ENCODE data around the gene FAM53B.

DNA sequence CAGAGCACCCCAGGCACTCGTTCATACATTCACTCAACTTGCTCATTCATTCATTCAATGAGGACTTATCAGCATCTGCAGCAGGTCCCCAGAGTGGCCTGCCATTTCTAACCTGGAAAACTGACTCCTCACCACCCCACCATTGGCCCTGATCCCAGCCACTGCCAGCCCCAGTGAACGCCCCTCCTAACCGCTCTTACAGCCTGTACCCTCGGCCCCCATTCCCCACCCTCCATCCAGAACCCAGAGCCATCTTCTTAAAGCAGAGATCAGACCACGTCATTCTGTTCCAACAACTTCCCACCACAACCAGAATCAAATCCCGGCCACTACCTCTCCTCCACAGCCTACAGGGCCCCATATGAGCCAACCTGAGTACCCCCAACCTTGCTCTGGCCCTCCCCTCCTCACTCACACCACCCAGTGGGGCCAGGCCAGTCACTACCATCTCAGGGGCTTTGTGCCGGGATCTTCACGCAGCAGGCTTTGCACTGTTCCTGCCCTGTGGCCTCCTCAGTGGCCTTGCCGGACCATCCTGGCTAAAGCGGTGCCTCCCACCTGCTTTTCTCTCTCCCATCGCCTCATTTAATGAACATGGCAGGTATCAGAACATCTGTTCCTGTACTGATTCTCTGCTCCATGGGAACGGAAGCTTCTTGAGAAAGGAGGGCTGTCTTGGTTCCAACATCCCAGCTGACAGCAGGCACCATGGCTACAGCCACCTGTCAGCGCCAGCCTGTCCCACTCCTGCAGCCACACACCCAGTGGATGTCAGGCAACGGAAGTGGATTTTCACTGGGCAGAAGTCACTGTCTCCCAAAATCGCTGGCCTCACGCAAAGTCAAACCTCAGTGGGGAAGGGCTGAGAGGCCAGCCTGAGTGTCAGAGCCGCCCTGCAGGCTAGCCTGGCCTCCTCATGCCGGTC lies 45.4 kb downstream of the FAM53B start:
- no peak for TF ChIP-seq EP300 (IDR thresholded peaks at IDR 0.05)
- TF ChIP-seq, protein P1, sequence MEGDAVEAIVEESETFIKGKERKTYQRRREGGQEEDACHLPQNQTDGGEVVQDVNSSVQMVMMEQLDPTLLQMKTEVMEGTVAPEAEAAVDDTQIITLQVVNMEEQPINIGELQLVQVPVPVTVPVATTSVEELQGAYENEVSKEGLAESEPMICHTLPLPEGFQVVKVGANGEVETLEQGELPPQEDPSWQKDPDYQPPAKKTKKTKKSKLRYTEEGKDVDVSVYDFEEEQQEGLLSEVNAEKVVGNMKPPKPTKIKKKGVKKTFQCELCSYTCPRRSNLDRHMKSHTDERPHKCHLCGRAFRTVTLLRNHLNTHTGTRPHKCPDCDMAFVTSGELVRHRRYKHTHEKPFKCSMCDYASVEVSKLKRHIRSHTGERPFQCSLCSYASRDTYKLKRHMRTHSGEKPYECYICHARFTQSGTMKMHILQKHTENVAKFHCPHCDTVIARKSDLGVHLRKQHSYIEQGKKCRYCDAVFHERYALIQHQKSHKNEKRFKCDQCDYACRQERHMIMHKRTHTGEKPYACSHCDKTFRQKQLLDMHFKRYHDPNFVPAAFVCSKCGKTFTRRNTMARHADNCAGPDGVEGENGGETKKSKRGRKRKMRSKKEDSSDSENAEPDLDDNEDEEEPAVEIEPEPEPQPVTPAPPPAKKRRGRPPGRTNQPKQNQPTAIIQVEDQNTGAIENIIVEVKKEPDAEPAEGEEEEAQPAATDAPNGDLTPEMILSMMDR (IDR thresholded peaks at IDR 0.05) = no peak
